ENCODE measurements around the gene DSCAM.

- TF ChIP-seq EZH2 (IDR thresholded peaks at IDR 0.05) (no peak), CTCF (IDR thresholded peaks at IDR 0.05 in 2 of 3, conservative IDR thresholded peaks at IDR 0.05 in 1 of 3; ENCODE audit: borderline replicate concordance in 1 of 3, insufficient read depth in 1 of 3, low read depth in 2 of 3, low read length in 2 of 3) (peak; percentile 20 to 62 (median 51); a peak in 5 of 6 replicates), SIN3A (IDR thresholded peaks at IDR 0.05; ENCODE audit: low read depth) (no peak), POLR2AphosphoS5 (IDR thresholded peaks at IDR 0.05; ENCODE audit: low read depth, low read length) (no peak), REST (IDR thresholded peaks at IDR 0.05; ENCODE audit: low read depth) (no peak)
Observed at GRCh38 chr21:40120940-40121575, 725.9 kb downstream of the DSCAM start.

Data from HCT116 (cell line).